ENCODE measurements around the gene FHIT.

DNA sequence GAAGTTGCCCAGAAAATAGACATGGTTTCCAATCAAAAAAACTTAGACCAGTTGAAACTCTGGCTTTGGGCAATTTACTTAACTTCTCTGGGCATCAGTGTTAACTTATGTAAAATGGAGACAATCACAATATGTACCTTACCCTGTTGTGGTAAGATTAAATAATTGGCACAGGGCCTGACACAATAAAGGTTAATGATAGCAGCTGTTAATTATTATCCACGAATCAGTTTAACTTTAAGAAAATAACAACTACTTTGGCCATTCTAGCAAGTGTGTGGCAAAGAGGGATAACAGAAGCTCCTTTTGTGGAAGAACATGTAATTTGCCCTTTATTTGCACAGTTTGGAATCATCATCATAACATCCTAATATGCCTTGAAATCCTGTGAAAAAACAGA, 787.6 kb downstream of the FHIT start:
- TF ChIP-seq CTCF (IDR thresholded peaks at IDR 0.05): no peak
- no peak for TF ChIP-seq POLR2A (IDR thresholded peaks at IDR 0.05)
- no peak for TF ChIP-seq POLR2AphosphoS5 (IDR thresholded peaks at IDR 0.05)
- no peak for TF ChIP-seq EP300 (IDR thresholded peaks at IDR 0.05)

Measured in suprapubic skin (tissue), 4 donors.